ENCODE results near the gene TRIM7.

TRIM7 gene

GRCh38 chr5:181190711-181191525, 14.1 kb downstream of the TRIM7 start:
- DNase-seq (ENCODE audit: low read depth), result no peak
- TF ChIP-seq CTCF (conservative IDR thresholded peaks at IDR 0.05; ENCODE audit: control insufficient read depth, insufficient read depth, low read depth, low read length), result no peak
- peak overlapping the region; percentile 87 for H3K4me3 ChIP-seq (ENCODE audit: control insufficient read depth, low read depth, low read length)

GRCh38 chr5:181189962-181190710, 14.9 kb downstream of the TRIM7 start:
- peak overlapping the region; percentile 87 for H3K4me3 ChIP-seq (ENCODE audit: control insufficient read depth, low read depth, low read length)
- no peak for DNase-seq (ENCODE audit: low read depth)
- TF ChIP-seq CTCF (conservative IDR thresholded peaks at IDR 0.05; ENCODE audit: control insufficient read depth, insufficient read depth, low read depth, low read length), result no peak

GRCh38 chr5:181189363-181189961, 15.5 kb downstream of the TRIM7 start:
- H3K4me3 ChIP-seq (ENCODE audit: control insufficient read depth, low read depth, low read length), result peak overlapping the region; percentile 87
- no peak for TF ChIP-seq CTCF (conservative IDR thresholded peaks at IDR 0.05; ENCODE audit: control insufficient read depth, insufficient read depth, low read depth, low read length)
- peak; percentile 36 for DNase-seq (ENCODE audit: low read depth)

GRCh38 chr5:181188700-181189362, 16.2 kb downstream of the TRIM7 start:
- peak overlapping the region; percentile 87 for H3K4me3 ChIP-seq (ENCODE audit: control insufficient read depth, low read depth, low read length)
- DNase-seq (ENCODE audit: low read depth), result peak; percentile 75
- TF ChIP-seq CTCF (conservative IDR thresholded peaks at IDR 0.05; ENCODE audit: control insufficient read depth, insufficient read depth, low read depth, low read length), result no peak

- peak; percentile 79 for DNase-seq (ENCODE audit: low read depth)
- peak; percentile 34 for TF ChIP-seq CTCF (conservative IDR thresholded peaks at IDR 0.05; ENCODE audit: control insufficient read depth, insufficient read depth, low read depth, low read length)
- peak overlapping the region; percentile 61 for H3K4me3 ChIP-seq (ENCODE audit: control insufficient read depth, low read depth, low read length)
Observed at GRCh38 chr5:181187500-181188213, 17.3 kb downstream of the TRIM7 start.

Data from fibroblast of mammary gland (primary cell).